ENCODE results near the gene PDILT.
"Not testable (repeated sequence)": the region's sequence is repeated elsewhere in the genome, so short reads cannot be mapped to it uniquely, and the experiment has no call there.

Gene PDILT

GRCh38 chr16:20430480-20430879 lies 25.9 kb upstream of the PDILT start:
- peaks cover 0 to 11% (median 2%) of the 10 kb centered on the region in 5 donors for H3K36me3 ChIP-seq (ENCODE audit: control insufficient read depth in 5 of 5, insufficient read depth in 5 of 5, low read length in 5 of 5)
- H3K9ac ChIP-seq (ENCODE audit: low read length in 5 of 5); H3K27me3 ChIP-seq (ENCODE audit: control insufficient read depth in 5 of 5, insufficient read depth in 4 of 5, low read length in 5 of 5); H3K4me3 ChIP-seq (ENCODE audit: low read depth in 1 of 5, low read length in 5 of 5); H3K9me3 ChIP-seq (ENCODE audit: control insufficient read depth in 5 of 5, low read length in 5 of 5); H3K4me1 ChIP-seq (ENCODE audit: control insufficient read depth in 5 of 5, insufficient read depth in 5 of 5, low read length in 5 of 5); H3K27ac ChIP-seq (ENCODE audit: low read depth, low read length): not testable (repeated sequence)

GRCh38 chr16:20429499-20429898 lies 25.0 kb upstream of the PDILT start:
- not testable (repeated sequence) for H3K27me3 ChIP-seq (ENCODE audit: control insufficient read depth in 5 of 5, insufficient read depth in 4 of 5, low read length in 5 of 5); H3K4me1 ChIP-seq (ENCODE audit: control insufficient read depth in 5 of 5, insufficient read depth in 5 of 5, low read length in 5 of 5); H3K9me3 ChIP-seq (ENCODE audit: control insufficient read depth in 5 of 5, low read length in 5 of 5); H3K4me3 ChIP-seq (ENCODE audit: low read depth in 1 of 5, low read length in 5 of 5); H3K9ac ChIP-seq (ENCODE audit: low read length in 5 of 5); H3K27ac ChIP-seq (ENCODE audit: low read depth, low read length)
- H3K36me3 ChIP-seq (ENCODE audit: control insufficient read depth in 5 of 5, insufficient read depth in 5 of 5, low read length in 5 of 5): peaks cover 0 to 11% (median 2%) of the 10 kb centered on the region in 5 donors

- H3K4me3 ChIP-seq (ENCODE audit: low read depth in 1 of 5, low read length in 5 of 5); H3K9ac ChIP-seq (ENCODE audit: low read length in 5 of 5); H3K27me3 ChIP-seq (ENCODE audit: control insufficient read depth in 5 of 5, insufficient read depth in 4 of 5, low read length in 5 of 5); H3K9me3 ChIP-seq (ENCODE audit: control insufficient read depth in 5 of 5, low read length in 5 of 5); H3K27ac ChIP-seq (ENCODE audit: low read depth, low read length); H3K4me1 ChIP-seq (ENCODE audit: control insufficient read depth in 5 of 5, insufficient read depth in 5 of 5, low read length in 5 of 5): not testable (repeated sequence)
- peaks cover 0 to 11% (median under 1%) of the 10 kb centered on the region in 5 donors for H3K36me3 ChIP-seq (ENCODE audit: control insufficient read depth in 5 of 5, insufficient read depth in 5 of 5, low read length in 5 of 5)
Measured at GRCh38 chr16:20427401-20427797, 22.9 kb upstream of the PDILT start.

- Histone ChIP-seq H3K4me1 (ENCODE audit: control insufficient read depth in 5 of 5, insufficient read depth in 5 of 5, low read length in 5 of 5) (peaks cover 0 to 5% (median 0%) of the 10 kb centered on the region in 5 donors), H3K36me3 (ENCODE audit: control insufficient read depth in 5 of 5, insufficient read depth in 5 of 5, low read length in 5 of 5) (peaks cover 0 to 6% (median 0%) of the 10 kb centered on the region in 5 donors), H3K27ac (ENCODE audit: low read depth, low read length) (no peak overlapping the region), H3K9ac (ENCODE audit: low read length in 5 of 5) (no peak overlapping the region), H3K9me3 (ENCODE audit: control insufficient read depth in 5 of 5, low read length in 5 of 5) (no peaks in the 10 kb centered on the region), H3K4me3 (ENCODE audit: low read depth in 1 of 5, low read length in 5 of 5) (no peak overlapping the region), H3K27me3 (ENCODE audit: control insufficient read depth in 5 of 5, insufficient read depth in 4 of 5, low read length in 5 of 5) (no peaks in the 10 kb centered on the region)
Measured at GRCh38 chr16:20424129-20424866, 19.8 kb upstream of the PDILT start.

GRCh38 chr16:20423772-20424128 lies 19.2 kb upstream of the PDILT start:
- not testable (repeated sequence) for H3K9me3 ChIP-seq (ENCODE audit: control insufficient read depth in 5 of 5, low read length in 5 of 5); H3K4me3 ChIP-seq (ENCODE audit: low read depth in 1 of 5, low read length in 5 of 5); H3K4me1 ChIP-seq (ENCODE audit: control insufficient read depth in 5 of 5, insufficient read depth in 5 of 5, low read length in 5 of 5); H3K9ac ChIP-seq (ENCODE audit: low read length in 5 of 5); H3K27ac ChIP-seq (ENCODE audit: low read depth, low read length); H3K27me3 ChIP-seq (ENCODE audit: control insufficient read depth in 5 of 5, insufficient read depth in 4 of 5, low read length in 5 of 5)
- peaks cover 0 to 11% (median under 1%) of the 10 kb centered on the region in 5 donors for H3K36me3 ChIP-seq (ENCODE audit: control insufficient read depth in 5 of 5, insufficient read depth in 5 of 5, low read length in 5 of 5)

GRCh38 chr16:20421748-20422147 lies 17.2 kb upstream of the PDILT start:
- peaks cover 0 to 18% (median 4%) of the 10 kb centered on the region in 5 donors for H3K36me3 ChIP-seq (ENCODE audit: control insufficient read depth in 5 of 5, insufficient read depth in 5 of 5, low read length in 5 of 5)
- not testable (repeated sequence) for H3K27me3 ChIP-seq (ENCODE audit: control insufficient read depth in 5 of 5, insufficient read depth in 4 of 5, low read length in 5 of 5); H3K27ac ChIP-seq (ENCODE audit: low read depth, low read length); H3K4me3 ChIP-seq (ENCODE audit: low read depth in 1 of 5, low read length in 5 of 5); H3K4me1 ChIP-seq (ENCODE audit: control insufficient read depth in 5 of 5, insufficient read depth in 5 of 5, low read length in 5 of 5); H3K9me3 ChIP-seq (ENCODE audit: control insufficient read depth in 5 of 5, low read length in 5 of 5); H3K9ac ChIP-seq (ENCODE audit: low read length in 5 of 5)

- peaks cover 0 to 13% (median 4%) of the 10 kb centered on the region in 5 donors for H3K36me3 ChIP-seq (ENCODE audit: control insufficient read depth in 5 of 5, insufficient read depth in 5 of 5, low read length in 5 of 5)
- not testable (repeated sequence) for H3K4me3 ChIP-seq (ENCODE audit: low read depth in 1 of 5, low read length in 5 of 5); H3K27ac ChIP-seq (ENCODE audit: low read depth, low read length); H3K9ac ChIP-seq (ENCODE audit: low read length in 5 of 5); H3K4me1 ChIP-seq (ENCODE audit: control insufficient read depth in 5 of 5, insufficient read depth in 5 of 5, low read length in 5 of 5); H3K27me3 ChIP-seq (ENCODE audit: control insufficient read depth in 5 of 5, insufficient read depth in 4 of 5, low read length in 5 of 5); H3K9me3 ChIP-seq (ENCODE audit: control insufficient read depth in 5 of 5, low read length in 5 of 5)
Measured at GRCh38 chr16:20419093-20419492, 14.6 kb upstream of the PDILT start.

- no peak overlapping the region for H3K4me3 ChIP-seq (ENCODE audit: low read depth in 1 of 5, low read length in 5 of 5)
- H3K27ac ChIP-seq (ENCODE audit: low read depth, low read length): no peak overlapping the region
- no peaks in the 10 kb centered on the region for H3K27me3 ChIP-seq (ENCODE audit: control insufficient read depth in 5 of 5, insufficient read depth in 4 of 5, low read length in 5 of 5)
- H3K4me1 ChIP-seq (ENCODE audit: control insufficient read depth in 5 of 5, insufficient read depth in 5 of 5, low read length in 5 of 5): peaks cover 0 to 10% (median 7%) of the 10 kb centered on the region in 5 donors
- H3K9me3 ChIP-seq (ENCODE audit: control insufficient read depth in 5 of 5, low read length in 5 of 5): peaks cover 0 to 4% (median 0%) of the 10 kb centered on the region in 5 donors
- H3K36me3 ChIP-seq (ENCODE audit: control insufficient read depth in 5 of 5, insufficient read depth in 5 of 5, low read length in 5 of 5): peaks cover 0 to 13% (median 4%) of the 10 kb centered on the region in 5 donors
- H3K9ac ChIP-seq (ENCODE audit: low read length in 5 of 5): no peak overlapping the region
Measured at GRCh38 chr16:20415541-20415940, 11.0 kb upstream of the PDILT start.

GRCh38 chr16:20411055-20411454 lies 6.5 kb upstream of the PDILT start:
- Histone ChIP-seq H3K4me3 (ENCODE audit: low read depth in 1 of 5, low read length in 5 of 5) (no peak overlapping the region), H3K27ac (ENCODE audit: low read depth, low read length) (no peak overlapping the region), H3K4me1 (ENCODE audit: control insufficient read depth in 5 of 5, insufficient read depth in 5 of 5, low read length in 5 of 5) (peaks cover 0 to 25% (median 18%) of the 10 kb centered on the region in 5 donors), H3K36me3 (ENCODE audit: control insufficient read depth in 5 of 5, insufficient read depth in 5 of 5, low read length in 5 of 5) (peaks cover 0 to 4% (median 0%) of the 10 kb centered on the region in 5 donors), H3K27me3 (ENCODE audit: control insufficient read depth in 5 of 5, insufficient read depth in 4 of 5, low read length in 5 of 5) (no peaks in the 10 kb centered on the region), H3K9ac (ENCODE audit: low read length in 5 of 5) (no peak overlapping the region), H3K9me3 (ENCODE audit: control insufficient read depth in 5 of 5, low read length in 5 of 5) (peaks cover 0 to 4% (median 0%) of the 10 kb centered on the region in 5 donors)

- H3K4me3 ChIP-seq (ENCODE audit: low read depth in 1 of 5, low read length in 5 of 5): peak overlapping the region; percentile 26 to 72 (median 39)
Measured at GRCh38 chr16:20410121-20410723, 5.7 kb upstream of the PDILT start.

More at GRCh38 chr16:20410121-20410723, 5.7 kb upstream of the PDILT start:
- peaks cover 0 to 25% (median 18%) of the 10 kb centered on the region in 5 donors for H3K4me1 ChIP-seq (ENCODE audit: control insufficient read depth in 5 of 5, insufficient read depth in 5 of 5, low read length in 5 of 5)
- H3K9me3 ChIP-seq (ENCODE audit: control insufficient read depth in 5 of 5, low read length in 5 of 5): peaks cover 0 to 3% (median 0%) of the 10 kb centered on the region in 5 donors
- H3K27me3 ChIP-seq (ENCODE audit: control insufficient read depth in 5 of 5, insufficient read depth in 4 of 5, low read length in 5 of 5): no peaks in the 10 kb centered on the region
- H3K36me3 ChIP-seq (ENCODE audit: control insufficient read depth in 5 of 5, insufficient read depth in 5 of 5, low read length in 5 of 5): peaks cover 0 to 4% (median 0%) of the 10 kb centered on the region in 5 donors
- peak overlapping the region in 4 of 5 donors; percentile 20 to 80 (median 64) for H3K9ac ChIP-seq (ENCODE audit: low read length in 5 of 5)
- H3K27ac ChIP-seq (ENCODE audit: low read depth, low read length): peak overlapping the region; percentile 41
